Naive thymus-derived CD8-positive, alpha-beta T cell (primary cell): ENCODE data around the gene GCA. TPM values are rescaled to one million over a fixed set of nuclear protein-coding genes. Genes with fewer than 3 reads are reported as not detected.
A peak's percentile ranks its signal among the peaks of the same experiment; 100 is the strongest.

Experiments
- ATAC-seq, 2 donors: fragments of 150-1000 bp; cut with Tn5 transposase in 1 of 2; sonication (Bioruptor Pico), chemical (Tn5 transposase) in 1 of 2; 1 replicate in 1 of 2; 2 replicates in 1 of 2; pipeline ENCODE4 v1.10.0; 2021; ENCODE audit warnings: mild to moderate bottlenecking in 2 of 2, moderate library complexity in 2 of 2
- POLR2A ChIA-PET: fragments of 350-600 bp; sonication (Branson Sonifier 250); formaldehyde crosslinking; loops from one replicate; lab custom pipeline; 2021; ENCODE audit warnings: antibody characterized with exemption; lab: Charles Lee
- DNase-seq, 10 donors: peaks; one replicate each; pipeline versions ENCODE4 v3.0.0 to v3.0.0-alpha.2; 2020 to 2022
- H3K27ac Mint-ChIP-seq, 10 donors: one replicate each; pipeline ENCODE4 v1.8.0; 2020 to 2022; ENCODE audit warnings: mild to moderate bottlenecking in 10 of 10, mixed read lengths in 10 of 10, moderate library complexity in 4 of 10, inconsistent platforms in 1 of 10
- H3K27me3 Mint-ChIP-seq, 5 donors: one replicate each; pipeline ENCODE4 v1.8.0; 2021 to 2022; ENCODE audit warnings: mixed read lengths in 5 of 5
- H3K36me3 Mint-ChIP-seq, 3 donors: one replicate each; pipeline ENCODE4 v1.8.0; 2020 to 2022; ENCODE audit warnings: mixed read lengths in 3 of 3, mild to moderate bottlenecking in 2 of 3, inconsistent platforms in 1 of 3
- H3K4me1 Mint-ChIP-seq, 4 donors: one replicate each; pipeline ENCODE4 v1.8.0; 2021 to 2022; ENCODE audit warnings: mixed read lengths in 4 of 4
- H3K4me3 Mint-ChIP-seq, 10 donors: one replicate each; pipeline ENCODE4 v1.8.0; 2020 to 2022; ENCODE audit warnings: mild to moderate bottlenecking in 10 of 10, mixed read lengths in 10 of 10, moderate library complexity in 6 of 10, inconsistent platforms in 1 of 10
- H3K9me3 Mint-ChIP-seq, 9 donors: one replicate each; pipeline ENCODE4 v1.8.0; 2020 to 2022; ENCODE audit warnings: mixed read lengths in 9 of 9, mild to moderate bottlenecking in 3 of 9, inconsistent platforms in 1 of 9, moderate library complexity in 1 of 9
- polyA plus RNA-seq, 3 donors: library from polyadenylated mRNA; unstranded; fragments of 300-500 nt; fragmentation: Illumina TruSeq; gene quantifications; one replicate each; pipeline ENCODE4 v1.2.3, GENCODE V29; 2021
- total RNA-seq, 8 experiments: library from RNA in 2 of 8; stranded (reverse) in 2 of 8; gene quantifications; one replicate each; pipeline ENCODE4 v1.2.3 and lab custom pipeline; 2021 to 2026

The GCA gene
- total RNA-seq (10 to 100 TPM; 17.5 to 20.9 TPM), polyA plus RNA-seq (10 to 100 TPM; 12.2 to 19.1 (median 16.4) TPM), total RNA-seq (lab: John Stamatoyannopoulos, UW) (2.0 to 13.2 (median 10.9) reads per million in 6 experiments)

DNA sequence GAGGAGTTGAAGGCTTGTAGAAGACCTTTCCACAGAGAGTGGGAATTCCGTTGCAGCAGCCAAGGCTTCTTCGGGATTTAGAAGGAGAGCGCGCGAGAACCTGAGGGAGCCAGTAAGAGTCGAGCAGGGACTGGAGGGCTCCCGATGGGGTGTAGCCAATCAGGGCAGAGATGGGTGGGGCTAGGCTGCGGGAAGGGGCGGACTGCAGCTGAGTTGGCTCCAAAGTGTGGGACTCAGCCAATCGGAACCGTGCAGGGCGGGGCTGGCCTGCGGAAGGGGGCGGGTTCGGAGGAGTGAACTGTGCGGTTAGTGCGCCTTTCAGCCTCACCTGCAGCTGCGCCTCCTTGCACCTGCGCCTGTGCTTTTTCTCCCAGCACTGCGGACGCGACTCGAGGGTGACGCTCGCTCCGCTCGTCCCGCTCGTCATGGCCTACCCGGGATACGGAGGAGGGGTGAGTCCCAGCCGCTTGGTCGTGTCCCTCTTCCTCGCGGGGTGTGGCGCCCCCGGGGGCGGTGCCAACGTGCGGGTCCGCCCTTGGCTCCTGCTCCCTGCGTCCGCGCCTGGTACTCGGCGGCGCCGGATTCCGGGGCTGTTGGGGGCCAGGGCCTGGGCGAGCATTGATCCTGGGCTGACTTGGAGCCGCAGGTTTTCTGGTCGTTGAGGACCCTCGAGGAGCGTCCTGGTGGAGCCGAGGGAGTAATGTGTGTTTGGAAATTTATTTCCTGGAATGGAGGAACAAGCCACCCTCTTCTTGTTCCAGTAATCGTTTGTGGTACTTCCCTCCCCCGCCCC, at the start of gene GCA:
GCA (plus strand) TSS at position 309 of the 793 bp plus-strand sequence; CDS start at position 426, 117 bp downstream.
- DNase-seq (peak; percentile 93 to 99 (median 98)), ATAC-seq (peak; percentile 96 to 97)
- peaks cover 10 to 23% (median 15%) of the 10 kb centered on the region in 4 donors for H3K4me1 Mint-ChIP-seq
- H3K36me3 Mint-ChIP-seq: no peaks in the 10 kb centered on the region
- peaks cover 0 to 4% (median 0%) of the 10 kb centered on the region in 5 donors for H3K27me3 Mint-ChIP-seq
- no peaks in the 10 kb centered on the region for H3K9me3 Mint-ChIP-seq
- peak within 1 kb of the TSS; percentile 45 to 96 (median 82) for H3K27ac Mint-ChIP-seq
- peak within 1 kb of the TSS; percentile 86 to 95 (median 93) for H3K4me3 Mint-ChIP-seq
- POLR2A ChIA-PET: interaction anchor here (1.4 kb wide), 1 partner anchor 26 kb away, joined by 12 read pairs; the partner anchor contains the start of gene IFIH1

GRCh38 chr2:162295009-162295408, 48.9 kb upstream of the GCA start:
- Mint-ChIP-seq H3K9me3 (no peaks in the 10 kb centered on the region), H3K27me3 (no peaks in the 10 kb centered on the region)
- no peak for ATAC-seq

GRCh38 chr2:162297925-162298552, 45.9 kb upstream of the GCA start:
- H3K4me3 Mint-ChIP-seq: no peak overlapping the region
- H3K27me3 Mint-ChIP-seq: no peaks in the 10 kb centered on the region
- H3K27ac Mint-ChIP-seq: no peak overlapping the region
- no peaks in the 10 kb centered on the region for H3K9me3 Mint-ChIP-seq
- peaks cover 0 to 11% (median 3%) of the 10 kb centered on the region in 3 donors for H3K36me3 Mint-ChIP-seq
- POLR2A ChIA-PET: no interaction called here
- DNase-seq (peak in 9 of 10 donors; percentile 16 to 72 (median 59)), ATAC-seq (peak; percentile 57 to 60)
- peaks cover 0 to 2% (median 0%) of the 10 kb centered on the region in 4 donors for H3K4me1 Mint-ChIP-seq

More at GRCh38 chr2:162295009-162295408, 48.9 kb upstream of the GCA start:
- Mint-ChIP-seq H3K4me1 (peaks cover 0 to 2% (median 0%) of the 10 kb centered on the region in 4 donors), H3K36me3 (peaks cover 3 to 25% (median 10%) of the 10 kb centered on the region in 3 donors), H3K27ac (no peak overlapping the region), H3K4me3 (no peak overlapping the region)
- POLR2A ChIA-PET: no interaction called here
- DNase-seq: no peak

DNA sequence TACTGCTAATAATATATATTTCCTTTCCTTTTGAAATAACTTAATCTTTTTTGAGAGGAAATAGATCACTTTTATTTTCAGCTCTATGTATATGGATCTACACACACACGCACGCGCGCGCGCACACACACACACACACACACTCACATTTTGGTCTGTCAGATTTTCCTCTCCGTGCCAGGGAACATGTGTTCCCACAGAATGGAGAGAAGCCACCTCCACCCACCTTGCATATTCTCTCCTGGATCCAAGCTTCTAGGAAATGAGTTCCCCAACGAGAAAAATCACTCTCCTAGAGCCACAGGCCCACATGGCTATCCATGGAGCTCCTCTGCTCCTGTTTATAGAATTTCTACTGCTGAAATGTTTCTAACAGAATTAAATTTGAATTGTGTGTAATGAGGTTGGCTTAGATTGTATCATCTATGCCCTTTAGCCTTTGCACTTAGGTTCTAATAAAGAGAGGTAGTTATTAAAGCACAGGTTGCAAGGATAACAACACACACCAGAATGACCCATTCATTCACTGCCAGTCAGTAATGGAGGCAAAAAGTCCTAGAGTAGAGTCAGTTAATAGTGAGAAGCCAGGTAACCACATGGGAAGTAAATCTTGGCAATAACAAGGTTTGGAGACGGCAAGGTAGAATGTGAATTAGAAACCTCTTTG, 45.1 kb upstream of the GCA start:
- POLR2A ChIA-PET: no interaction called here
- no peak for ATAC-seq

DNA sequence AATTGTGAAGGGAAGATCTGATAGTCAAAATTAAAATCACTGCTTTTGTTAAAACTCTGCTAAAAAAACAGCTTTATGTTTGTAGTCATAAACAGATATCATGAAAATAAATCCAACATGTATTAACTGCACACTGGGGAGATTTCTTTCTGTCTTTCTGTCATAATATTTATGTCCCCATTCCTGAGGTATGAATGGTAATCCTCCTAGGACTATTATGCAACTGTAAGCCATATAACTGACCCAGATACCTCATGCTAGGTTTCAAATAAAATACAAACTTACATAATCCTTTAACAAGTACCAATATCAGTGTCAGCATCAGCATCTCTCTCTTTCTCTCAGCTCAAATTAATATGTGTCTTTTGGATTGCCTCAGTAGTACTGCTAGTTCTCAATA, 43.7 kb upstream of the GCA start:
- Mint-ChIP-seq H3K27ac (no peak overlapping the region), H3K4me1 (peaks cover 0 to 2% (median under 1%) of the 10 kb centered on the region in 4 donors), H3K36me3 (peaks cover 0 to 14% (median 3%) of the 10 kb centered on the region in 3 donors), H3K4me3 (no peak overlapping the region), H3K27me3 (no peaks in the 10 kb centered on the region), H3K9me3 (no peaks in the 10 kb centered on the region)
- POLR2A ChIA-PET: no interaction called here
- no peak for DNase-seq
- no peak for ATAC-seq

More for the DNA sequence above, 45.1 kb upstream of the GCA start:
- H3K27me3 Mint-ChIP-seq: no peaks in the 10 kb centered on the region
- no peak for DNase-seq
- H3K36me3 Mint-ChIP-seq: peaks cover 0 to 12% (median 3%) of the 10 kb centered on the region in 3 donors
- no peak overlapping the region for H3K27ac Mint-ChIP-seq
- no peak overlapping the region for H3K4me3 Mint-ChIP-seq
- H3K9me3 Mint-ChIP-seq: no peaks in the 10 kb centered on the region
- H3K4me1 Mint-ChIP-seq: peaks cover 0 to 2% (median under 1%) of the 10 kb centered on the region in 4 donors

DNA sequence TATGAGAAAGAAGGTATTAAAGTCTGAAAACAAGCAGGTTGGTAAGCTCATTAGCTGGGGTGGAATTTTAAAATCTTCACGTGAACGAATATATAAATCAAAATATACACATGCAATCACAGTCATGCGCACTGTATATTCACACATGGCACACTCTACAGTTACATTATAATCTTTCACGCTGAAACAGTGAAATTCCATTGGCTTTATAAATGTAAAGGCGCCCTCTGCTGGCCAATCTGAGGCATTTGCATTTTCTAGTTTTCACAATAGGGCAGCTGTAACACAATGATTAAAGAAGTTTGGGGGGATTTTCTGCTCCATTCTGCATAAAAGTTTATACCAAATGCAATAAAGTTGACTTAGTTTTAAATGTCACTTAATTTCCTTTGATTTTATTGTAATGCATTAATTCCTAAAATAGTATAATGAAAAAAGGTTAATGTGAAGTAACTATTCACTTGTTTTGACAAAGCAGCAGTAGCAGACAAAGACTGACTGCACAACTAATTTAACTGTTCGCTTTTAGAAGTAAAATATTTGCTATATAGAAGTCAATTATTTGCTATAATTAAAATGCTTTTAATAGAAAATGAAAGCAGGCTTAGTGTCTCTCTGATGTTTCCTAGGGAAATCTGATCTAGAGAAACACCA, 42.7 kb upstream of the GCA start:
- Mint-ChIP-seq H3K4me3 (no peak overlapping the region), H3K36me3 (peaks cover 0 to 16% (median 2%) of the 10 kb centered on the region in 3 donors), H3K27ac (no peak overlapping the region), H3K27me3 (no peaks in the 10 kb centered on the region), H3K4me1 (peaks cover 0 to 2% (median under 1%) of the 10 kb centered on the region in 4 donors), H3K9me3 (no peaks in the 10 kb centered on the region)
- DNase-seq (peak; percentile 15 to 66 (median 52)), ATAC-seq (peak; percentile 77 to 82)
- POLR2A ChIA-PET: no interaction called here

GRCh38 chr2:162301877-162302276, 42.1 kb upstream of the GCA start:
- Mint-ChIP-seq H3K27ac (no peak overlapping the region), H3K27me3 (no peaks in the 10 kb centered on the region), H3K4me1 (peaks cover 0 to 2% (median under 1%) of the 10 kb centered on the region in 4 donors), H3K4me3 (no peak overlapping the region), H3K9me3 (no peaks in the 10 kb centered on the region), H3K36me3 (peaks cover 0 to 20% (median 2%) of the 10 kb centered on the region in 3 donors)
- POLR2A ChIA-PET: interaction anchor here (0.7 kb wide), 1 partner anchor 344 kb away, joined by 3 read pairs; no protein-coding TSS in a partner anchor
- ATAC-seq (no peak), DNase-seq (no peak)

DNA sequence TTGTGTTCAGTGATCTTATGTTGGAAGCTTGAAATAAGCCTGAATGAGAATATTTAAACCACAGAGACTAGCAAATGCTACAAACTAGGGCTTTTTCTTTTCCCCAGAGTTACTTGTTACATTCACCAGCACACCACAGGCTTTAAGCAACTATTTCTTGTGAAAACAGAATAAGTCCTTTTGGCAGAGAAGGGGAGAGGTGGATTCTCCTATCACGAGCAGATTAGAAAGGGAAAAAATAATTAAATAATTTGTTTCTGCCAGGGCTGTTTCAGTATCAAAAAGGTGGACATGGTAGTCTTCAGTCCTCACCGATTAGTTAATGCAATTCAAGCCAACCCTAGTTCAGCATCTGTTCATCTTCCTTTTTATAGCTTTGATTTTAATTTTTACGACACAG, 38.0 kb upstream of the GCA start:
- peaks cover 3 to 20% (median 7%) of the 10 kb centered on the region in 4 donors for H3K4me1 Mint-ChIP-seq
- H3K27me3 Mint-ChIP-seq: no peaks in the 10 kb centered on the region
- ATAC-seq: no peak
- no peak for DNase-seq
- H3K9me3 Mint-ChIP-seq: no peaks in the 10 kb centered on the region
- POLR2A ChIA-PET: no interaction called here
- peaks cover 0 to 44% (median 14%) of the 10 kb centered on the region in 3 donors for H3K36me3 Mint-ChIP-seq
- H3K27ac Mint-ChIP-seq: no peak overlapping the region
- H3K4me3 Mint-ChIP-seq: no peak overlapping the region

GRCh38 chr2:162308747-162309503, 35.0 kb upstream of the GCA start:
- peaks cover 8 to 48% (median 26%) of the 10 kb centered on the region in 4 donors for H3K4me1 Mint-ChIP-seq
- H3K27me3 Mint-ChIP-seq: no peaks in the 10 kb centered on the region

DNA sequence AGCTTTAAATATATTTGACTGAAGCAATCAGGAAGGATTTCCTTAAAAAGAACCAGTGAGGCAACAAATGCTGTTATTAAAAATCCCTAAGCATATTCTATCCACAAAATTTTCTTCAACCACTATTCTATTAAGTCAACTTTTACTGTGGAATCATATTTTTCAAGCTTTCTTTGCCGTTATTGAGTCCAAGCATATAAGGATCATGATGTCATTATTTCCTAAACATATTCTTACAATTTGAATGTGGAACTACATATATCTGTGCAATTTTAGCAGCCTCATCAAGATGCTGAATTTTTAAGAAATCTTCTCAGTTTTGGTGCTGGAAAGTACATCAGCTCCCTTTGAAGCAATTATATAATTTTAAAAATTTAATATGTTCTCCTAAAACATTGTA, 31.1 kb upstream of the GCA start:
- Mint-ChIP-seq H3K9me3 (peaks cover 0 to 2% (median 0%) of the 10 kb centered on the region in 9 donors), H3K27me3 (no peaks in the 10 kb centered on the region), H3K36me3 (peaks cover 0 to 25% (median 23%) of the 10 kb centered on the region in 3 donors), H3K27ac (peak overlapping the region in 2 of 10 donors; percentile 23 to 30), H3K4me1 (peaks cover 23 to 86% (median 58%) of the 10 kb centered on the region in 4 donors), H3K4me3 (no peak overlapping the region)
- POLR2A ChIA-PET: no interaction called here
- no peak for DNase-seq
- ATAC-seq: no peak

More at GRCh38 chr2:162308747-162309503, 35.0 kb upstream of the GCA start:
- H3K4me3 Mint-ChIP-seq: no peak overlapping the region
- POLR2A ChIA-PET: no interaction called here
- no peak for DNase-seq
- H3K9me3 Mint-ChIP-seq: no peaks in the 10 kb centered on the region
- H3K36me3 Mint-ChIP-seq: peaks cover 0 to 43% (median 16%) of the 10 kb centered on the region in 3 donors
- H3K27ac Mint-ChIP-seq: peak overlapping the region in 2 of 10 donors; percentile 37 to 74
- no peak for ATAC-seq

DNA sequence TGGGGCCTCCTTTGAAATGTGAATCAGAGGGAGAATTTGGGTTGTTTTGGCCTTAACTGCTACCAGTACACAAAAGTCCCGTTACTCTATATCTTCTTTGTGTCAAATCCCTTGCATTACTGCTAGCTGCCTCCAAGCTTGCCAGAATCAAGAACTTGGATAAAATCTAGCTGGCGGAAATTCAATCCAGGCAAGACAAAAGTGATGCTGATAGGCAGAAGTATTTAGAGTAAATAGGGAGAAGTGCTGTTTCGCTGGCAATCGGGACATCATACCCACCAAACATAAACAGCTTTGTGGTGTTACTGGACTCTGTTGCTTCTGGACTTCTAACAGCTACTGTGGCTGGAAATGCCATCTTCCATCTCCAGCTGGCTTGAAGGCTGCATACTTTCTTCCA, 28.0 kb upstream of the GCA start:
- H3K27ac Mint-ChIP-seq: peak overlapping the region in 7 of 10 donors; percentile 4 to 100 (median 54)
- H3K4me3 Mint-ChIP-seq: peak overlapping the region; percentile 90 to 100 (median 98)
- no peak for ATAC-seq
- no peaks in the 10 kb centered on the region for H3K27me3 Mint-ChIP-seq
- H3K36me3 Mint-ChIP-seq: peaks cover 0 to 11% (median 2%) of the 10 kb centered on the region in 3 donors
- no peak for DNase-seq
- peaks cover 28 to 89% (median 75%) of the 10 kb centered on the region in 4 donors for H3K4me1 Mint-ChIP-seq
- H3K9me3 Mint-ChIP-seq: peaks cover 0 to 2% (median 0%) of the 10 kb centered on the region in 9 donors
- POLR2A ChIA-PET: no interaction called here
